MM.1S (cell line): ENCODE data around the gene UNC5A.

Experiments used
- DNase-seq: peaks from one replicate; pipeline ENCODE4 v3.0.0-alpha.2; 2015
- H2AFZ ChIP-seq: fragments of 300-600 bp; sonication (generic); 2 replicates; pipeline ENCODE4 v1.6.0; 2016; ENCODE audit warnings: antibody characterized with exemption, low read length
- H3F3A ChIP-seq: fragments of 300-600 bp; sonication (generic); 2 replicates; pipeline ENCODE4 v1.6.1; 2016; ENCODE audit warnings: mild to moderate bottlenecking, antibody characterized with exemption, low read length, moderate library complexity, mixed read lengths; ENCODE audit not compliant: insufficient read depth
- H3K27ac ChIP-seq: fragments of 300-600 bp; sonication (generic); 2 replicates; pipeline ENCODE4 v1.5.1; 2016; ENCODE audit warnings: mild to moderate bottlenecking, low read length
- H3K27me3 ChIP-seq: fragments of 300-600 bp; sonication (generic); replicated peaks from 2 replicates; pipeline ENCODE4 v1.6.0; 2016; ENCODE audit warnings: low read length; ENCODE audit not compliant: insufficient read depth
- H3K36me3 ChIP-seq: fragments of 300-600 bp; sonication (generic); replicated peaks from 2 replicates; pipeline ENCODE4 v1.6.1; 2016; ENCODE audit warnings: mild to moderate bottlenecking, low read length, mixed read lengths; ENCODE audit not compliant: insufficient read depth
- H3K4me1 ChIP-seq: fragments of 300-600 bp; sonication (generic); 2 replicates; pipeline ENCODE4 v1.6.1; 2016; ENCODE audit warnings: low read length, mixed read lengths
- H3K4me2 ChIP-seq: fragments of 300-600 bp; sonication (generic); 2 replicates; pipeline ENCODE4 v1.6.0; 2016; ENCODE audit warnings: low read depth, low read length
- H3K4me3 ChIP-seq: fragments of 300-600 bp; sonication (generic); 2 replicates; pipeline ENCODE4 v1.5.1; 2016; ENCODE audit warnings: low read length, mixed read lengths
- H3K79me2 ChIP-seq: fragments of 300-600 bp; sonication (generic); 2 replicates; pipeline ENCODE4 v1.6.1; 2016; ENCODE audit warnings: mixed run types, low read length, mixed read lengths
- H3K9ac ChIP-seq: fragments of 300-600 bp; sonication (generic); 2 replicates; pipeline ENCODE4 v1.6.1; 2016; ENCODE audit warnings: low read length, mixed read lengths
- H3K9me2 ChIP-seq: fragments of 300-600 bp; sonication (generic); replicated peaks from 2 replicates; pipeline ENCODE4 v1.6.1; 2016; ENCODE audit warnings: mild to moderate bottlenecking, low read length, mixed read lengths; ENCODE audit not compliant: insufficient read depth
- H3K9me3 ChIP-seq: fragments of 300-600 bp; sonication (generic); replicated peaks from 2 replicates; pipeline ENCODE4 v1.6.1; 2016; ENCODE audit warnings: mild to moderate bottlenecking, low read length, mixed read lengths; ENCODE audit not compliant: insufficient read depth
- H4K20me1 ChIP-seq: fragments of 300-600 bp; sonication (generic); 2 replicates; pipeline ENCODE4 v1.6.1; 2016; ENCODE audit warnings: mild to moderate bottlenecking, low read length, moderate library complexity, mixed read lengths; ENCODE audit not compliant: insufficient read depth
- CTCF ChIP-seq: fragments of 300-600 bp; sonication (generic); IDR thresholded peaks from 2 replicates; pipeline ENCODE4 v1.5.1; 2016; ENCODE audit warnings: antibody characterized with exemption, low read length, mixed read lengths
- EZH2 ChIP-seq: fragments of 300-600 bp; sonication (generic); optimal IDR thresholded peaks from 2 replicates; pipeline ENCODE3; 2017; ENCODE audit warnings: low read depth, mild to moderate bottlenecking, antibody characterized with exemption, low read length, mixed read lengths
- EZH2phosphoT487 ChIP-seq: fragments of 300-600 bp; sonication (generic); IDR thresholded peaks from 2 replicates; pipeline ENCODE4 v1.6.1; 2018; ENCODE audit warnings: antibody characterized with exemption, low read length

Gene UNC5A

GRCh38 chr5:176851871-176852658, 41.7 kb downstream of the UNC5A start:
- H3K79me2 ChIP-seq = no peaks in the 10 kb centered on the region
- no peak overlapping the region for H3K9ac ChIP-seq
- no peaks in the 10 kb centered on the region for H3K36me3 ChIP-seq
- H3K4me2 ChIP-seq = no peak overlapping the region
- no peaks in the 10 kb centered on the region for H3K9me2 ChIP-seq
- TF ChIP-seq EZH2 (no peak), CTCF (no peak), EZH2phosphoT487 (no peak)
- H3K4me3 ChIP-seq = no peak overlapping the region
- no peaks in the 10 kb centered on the region for H3F3A ChIP-seq
- no peak overlapping the region for H2AFZ ChIP-seq
- H3K4me1 ChIP-seq = no peaks in the 10 kb centered on the region
- H3K9me3 ChIP-seq = no peaks in the 10 kb centered on the region
- no peak overlapping the region for H3K27ac ChIP-seq
- DNase-seq = no peak
- H4K20me1 ChIP-seq = no peaks in the 10 kb centered on the region
- H3K27me3 ChIP-seq = peaks cover 100% of the 10 kb centered on the region

DNA sequence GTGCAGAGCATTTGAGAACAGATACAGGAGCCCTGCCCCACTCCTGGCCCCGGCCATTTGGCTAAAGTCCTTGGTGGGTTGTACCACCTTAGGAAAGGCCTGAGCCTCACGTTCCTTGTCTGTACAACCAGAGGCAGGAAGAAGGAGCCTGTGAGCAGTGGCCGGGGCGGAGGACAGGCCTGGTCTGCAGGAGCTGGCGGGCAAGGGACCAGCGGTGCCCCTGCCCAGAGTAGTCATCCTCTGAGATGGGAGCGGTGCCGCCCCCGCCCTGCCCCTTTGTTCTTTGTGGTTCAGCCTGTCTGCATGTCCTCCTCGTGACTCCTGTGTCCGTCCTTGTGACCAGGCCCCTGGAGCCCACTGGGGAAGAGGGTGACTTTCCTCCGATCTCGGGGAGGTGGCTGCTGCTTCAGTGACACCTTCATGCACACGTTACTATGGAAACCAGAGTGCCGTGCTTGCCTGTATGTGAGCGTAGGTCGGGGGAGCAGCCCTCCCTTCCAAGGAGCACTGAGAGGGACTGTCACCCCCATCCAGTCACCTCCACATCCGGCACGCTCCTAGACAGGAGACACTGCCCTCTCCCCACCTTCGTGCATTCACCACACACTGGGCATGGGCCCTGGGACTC, 42.9 kb downstream of the UNC5A start:
- H3K4me3 ChIP-seq = no peak overlapping the region
- H3K27me3 ChIP-seq = peaks cover 100% of the 10 kb centered on the region
- H2AFZ ChIP-seq = no peak overlapping the region
- DNase-seq = no peak
- no peaks in the 10 kb centered on the region for H4K20me1 ChIP-seq
- H3K27ac ChIP-seq = no peak overlapping the region
- no peaks in the 10 kb centered on the region for H3K36me3 ChIP-seq
- no peak overlapping the region for H3K9ac ChIP-seq
- TF ChIP-seq CTCF = no peak
- TF ChIP-seq EZH2phosphoT487 = no peak
- TF ChIP-seq EZH2 = no peak
- no peaks in the 10 kb centered on the region for H3K9me2 ChIP-seq
- H3K4me2 ChIP-seq = no peak overlapping the region
- H3K79me2 ChIP-seq = no peaks in the 10 kb centered on the region
- no peaks in the 10 kb centered on the region for H3F3A ChIP-seq
- no peaks in the 10 kb centered on the region for H3K9me3 ChIP-seq
- H3K4me1 ChIP-seq = no peaks in the 10 kb centered on the region

DNA sequence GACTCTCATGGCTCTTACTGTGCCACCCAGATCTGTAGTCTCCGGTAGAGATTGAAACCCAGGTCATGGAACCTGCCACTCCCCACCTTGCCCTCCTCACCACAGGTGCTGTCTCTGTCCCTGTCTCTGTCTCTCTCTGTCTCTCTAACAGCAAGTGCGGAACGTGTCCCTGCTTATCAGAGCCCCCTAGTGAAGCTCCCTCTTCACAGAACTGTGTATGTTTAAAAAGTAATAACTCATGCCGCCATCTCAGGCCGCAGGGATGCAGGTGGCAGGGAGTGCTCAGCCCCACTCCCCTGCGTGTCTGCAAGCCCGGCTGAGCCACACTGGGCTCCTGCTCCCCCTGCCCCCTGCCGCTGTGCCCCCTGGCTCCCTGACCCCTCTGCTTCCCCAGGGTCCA, 43.8 kb downstream of the UNC5A start:
- no peaks in the 10 kb centered on the region for H3K9me3 ChIP-seq
- no peaks in the 10 kb centered on the region for H4K20me1 ChIP-seq
- H3K9me2 ChIP-seq = no peaks in the 10 kb centered on the region
- no peak overlapping the region for H3K4me3 ChIP-seq
- no peaks in the 10 kb centered on the region for H3K79me2 ChIP-seq
- peaks cover 93% of the 10 kb centered on the region for H3K27me3 ChIP-seq
- TF ChIP-seq EZH2 (no peak), CTCF (no peak), EZH2phosphoT487 (no peak)
- H3F3A ChIP-seq = no peaks in the 10 kb centered on the region
- H3K27ac ChIP-seq = no peak overlapping the region
- no peak for DNase-seq
- H3K9ac ChIP-seq = no peak overlapping the region
- H3K4me1 ChIP-seq = no peaks in the 10 kb centered on the region
- H3K4me2 ChIP-seq = no peak overlapping the region
- H3K36me3 ChIP-seq = no peaks in the 10 kb centered on the region
- H2AFZ ChIP-seq = no peak overlapping the region
